Neutrophil (primary cell): ENCODE measurements around the gene TWIST2.

Experiments
- H3K27ac ChIP-seq: fragments of 200-600 bp; sonication (generic); 2 replicates; pipeline ENCODE4 v1.5.1; 2016; ENCODE audit warnings: mild to moderate bottlenecking, moderate library complexity
- H3K27me3 ChIP-seq: fragments of 200-600 bp; sonication (generic); 2 replicates; pipeline ENCODE4 v1.6.0; 2016; ENCODE audit warnings: mild to moderate bottlenecking
- H3K36me3 ChIP-seq: fragments of 200-600 bp; sonication (generic); 2 replicates; pipeline ENCODE4 v1.5.1; 2017
- H3K4me1 ChIP-seq, 2 experiments: fragments of 200-600 bp in 1 of 2; sonication (generic) in 1 of 2; 1 replicate in 1 of 2; 2 replicates in 1 of 2; pipeline versions ENCODE4 v1.5.1 to v1.6.1; 2013 to 2016; ENCODE audit warnings: low read depth in 1 of 2, low read length in 1 of 2, mild to moderate bottlenecking in 1 of 2, moderate library complexity in 1 of 2; ENCODE audit not compliant: control insufficient read depth in 1 of 2, insufficient read depth in 1 of 2
- H3K4me3 ChIP-seq, 2 experiments: fragments of 200-600 bp in 1 of 2; sonication (generic) in 1 of 2; 1 replicate in 1 of 2; 2 replicates in 1 of 2; pipeline ENCODE4 v1.5.1; 2013 to 2016; ENCODE audit warnings: low read depth in 1 of 2, low read length in 1 of 2, mild to moderate bottlenecking in 1 of 2, moderate library complexity in 1 of 2
- H3K9me3 ChIP-seq: fragments of 200-600 bp; sonication (generic); 2 replicates; pipeline ENCODE4 v1.5.1; 2016
- CTCF ChIP-seq: fragments of 200-600 bp; sonication (generic); IDR thresholded peaks from 2 replicates; pipeline ENCODE4 v1.5.1; 2016; ENCODE audit warnings: antibody characterized with exemption

Gene TWIST2

GRCh38 chr2:238904716-238905115 lies 56.8 kb downstream of the TWIST2 start:
- TF ChIP-seq CTCF, result no peak
- Histone ChIP-seq H3K36me3 (no peaks in the 10 kb centered on the region), H3K4me3 (no peak overlapping the region), H3K9me3 (no peaks in the 10 kb centered on the region), H3K4me1 (peaks cover 6 to 8% of the 10 kb centered on the region in 2 experiments), H3K27me3 (peaks cover 4% of the 10 kb centered on the region), H3K27ac (no peak overlapping the region)

GRCh38 chr2:238905224-238905623 lies 57.3 kb downstream of the TWIST2 start:
- peaks cover 4% of the 10 kb centered on the region for H3K27me3 ChIP-seq
- H3K4me3 ChIP-seq, result no peak overlapping the region
- H3K9me3 ChIP-seq, result no peaks in the 10 kb centered on the region
- H3K4me1 ChIP-seq, result peaks cover 9 to 10% of the 10 kb centered on the region in 2 experiments
- no peaks in the 10 kb centered on the region for H3K36me3 ChIP-seq
- no peak overlapping the region for H3K27ac ChIP-seq
- TF ChIP-seq CTCF, result no peak

- H3K4me1 ChIP-seq, result peaks cover 10 to 13% of the 10 kb centered on the region in 2 experiments
- no peak overlapping the region for H3K27ac ChIP-seq
- no peak overlapping the region for H3K4me3 ChIP-seq
- no peaks in the 10 kb centered on the region for H3K27me3 ChIP-seq
- no peak for TF ChIP-seq CTCF
- no peaks in the 10 kb centered on the region for H3K9me3 ChIP-seq
- H3K36me3 ChIP-seq, result no peaks in the 10 kb centered on the region
Observed at GRCh38 chr2:238905644-238906043, 57.8 kb downstream of the TWIST2 start.

- Histone ChIP-seq H3K9me3 (no peaks in the 10 kb centered on the region), H3K27me3 (no peaks in the 10 kb centered on the region), H3K4me1 (peaks cover 10 to 15% of the 10 kb centered on the region in 2 experiments), H3K36me3 (no peaks in the 10 kb centered on the region), H3K27ac (no peak overlapping the region), H3K4me3 (no peak overlapping the region)
- no peak for TF ChIP-seq CTCF
Observed at GRCh38 chr2:238906254-238906935, 58.5 kb downstream of the TWIST2 start.

- TF ChIP-seq CTCF, result no peak
- no peaks in the 10 kb centered on the region for H3K27me3 ChIP-seq
- H3K27ac ChIP-seq, result no peak overlapping the region
- H3K4me3 ChIP-seq, result no peak overlapping the region
- peaks cover 10 to 15% of the 10 kb centered on the region in 2 experiments for H3K4me1 ChIP-seq
- no peaks in the 10 kb centered on the region for H3K36me3 ChIP-seq
- no peaks in the 10 kb centered on the region for H3K9me3 ChIP-seq
Observed at GRCh38 chr2:238906936-238907716, 59.2 kb downstream of the TWIST2 start.
